Measurements from ENCODE around the gene NAALADL2.

The NAALADL2 gene

GRCh38 chr3:175464362-175464761 lies 605.2 kb downstream of the NAALADL2 start:
- TF ChIP-seq TEAD4 (IDR thresholded peaks at IDR 0.05) = no peak

GRCh38 chr3:175469124-175469523 lies 610.0 kb downstream of the NAALADL2 start:
- no peak for TF ChIP-seq EGR1 (IDR thresholded peaks at IDR 0.05)
- TF ChIP-seq ZBTB7A (IDR thresholded peaks at IDR 0.05; ENCODE audit: low read depth) = no peak

- no peak for TF ChIP-seq ZBTB7A (IDR thresholded peaks at IDR 0.05; ENCODE audit: low read depth)
- TF ChIP-seq MAX (IDR thresholded peaks at IDR 0.05) = no peak
- TF ChIP-seq FOXM1 (IDR thresholded peaks at IDR 0.05; ENCODE audit: borderline replicate concordance, low read depth) = no peak
- no peak for TF ChIP-seq YY1 (IDR thresholded peaks at IDR 0.05; ENCODE audit: low read depth)
- TF ChIP-seq, protein P1, sequence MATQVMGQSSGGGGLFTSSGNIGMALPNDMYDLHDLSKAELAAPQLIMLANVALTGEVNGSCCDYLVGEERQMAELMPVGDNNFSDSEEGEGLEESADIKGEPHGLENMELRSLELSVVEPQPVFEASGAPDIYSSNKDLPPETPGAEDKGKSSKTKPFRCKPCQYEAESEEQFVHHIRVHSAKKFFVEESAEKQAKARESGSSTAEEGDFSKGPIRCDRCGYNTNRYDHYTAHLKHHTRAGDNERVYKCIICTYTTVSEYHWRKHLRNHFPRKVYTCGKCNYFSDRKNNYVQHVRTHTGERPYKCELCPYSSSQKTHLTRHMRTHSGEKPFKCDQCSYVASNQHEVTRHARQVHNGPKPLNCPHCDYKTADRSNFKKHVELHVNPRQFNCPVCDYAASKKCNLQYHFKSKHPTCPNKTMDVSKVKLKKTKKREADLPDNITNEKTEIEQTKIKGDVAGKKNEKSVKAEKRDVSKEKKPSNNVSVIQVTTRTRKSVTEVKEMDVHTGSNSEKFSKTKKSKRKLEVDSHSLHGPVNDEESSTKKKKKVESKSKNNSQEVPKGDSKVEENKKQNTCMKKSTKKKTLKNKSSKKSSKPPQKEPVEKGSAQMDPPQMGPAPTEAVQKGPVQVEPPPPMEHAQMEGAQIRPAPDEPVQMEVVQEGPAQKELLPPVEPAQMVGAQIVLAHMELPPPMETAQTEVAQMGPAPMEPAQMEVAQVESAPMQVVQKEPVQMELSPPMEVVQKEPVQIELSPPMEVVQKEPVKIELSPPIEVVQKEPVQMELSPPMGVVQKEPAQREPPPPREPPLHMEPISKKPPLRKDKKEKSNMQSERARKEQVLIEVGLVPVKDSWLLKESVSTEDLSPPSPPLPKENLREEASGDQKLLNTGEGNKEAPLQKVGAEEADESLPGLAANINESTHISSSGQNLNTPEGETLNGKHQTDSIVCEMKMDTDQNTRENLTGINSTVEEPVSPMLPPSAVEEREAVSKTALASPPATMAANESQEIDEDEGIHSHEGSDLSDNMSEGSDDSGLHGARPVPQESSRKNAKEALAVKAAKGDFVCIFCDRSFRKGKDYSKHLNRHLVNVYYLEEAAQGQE (IDR thresholded peaks at IDR 0.05; ENCODE audit: low read depth) = no peak
- no peak for TF ChIP-seq TAF1 (IDR thresholded peaks at IDR 0.05; ENCODE audit: low read depth)
- TF ChIP-seq CREB1 (IDR thresholded peaks at IDR 0.05; ENCODE audit: low read depth) = no peak
- no peak for TF ChIP-seq RAD21 (IDR thresholded peaks at IDR 0.05; ENCODE audit: low read depth)
- no peak for TF ChIP-seq USF1 (IDR thresholded peaks at IDR 0.05)
- no peak for TF ChIP-seq TCF12 (IDR thresholded peaks at IDR 0.05; ENCODE audit: low read depth)
Measured at GRCh38 chr3:175475765-175476164, 616.6 kb downstream of the NAALADL2 start.

DNA sequence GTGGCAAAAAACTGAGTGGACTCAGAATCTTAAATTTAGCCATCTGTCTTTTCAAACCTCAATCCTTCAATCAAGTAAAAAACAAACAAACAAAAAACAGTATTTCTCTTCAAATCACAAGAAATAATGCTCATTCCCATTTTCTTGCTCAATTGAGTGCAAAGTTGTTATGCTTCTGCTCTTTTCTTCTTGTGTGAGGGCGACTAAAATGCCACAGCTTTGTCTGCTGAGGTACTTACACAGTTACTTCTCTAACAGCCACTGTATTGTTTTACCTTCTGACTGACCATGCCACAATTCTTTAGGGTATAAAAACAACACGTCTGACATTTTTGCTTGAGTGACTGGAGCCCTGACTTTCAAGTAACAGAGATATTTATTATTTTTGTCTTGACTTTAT lies 617.4 kb downstream of the NAALADL2 start:
- TF ChIP-seq MAX (IDR thresholded peaks at IDR 0.05) (no peak), FOXM1 (IDR thresholded peaks at IDR 0.05; ENCODE audit: borderline replicate concordance, low read depth) (no peak), CREB1 (IDR thresholded peaks at IDR 0.05; ENCODE audit: low read depth) (no peak), YY1 (IDR thresholded peaks at IDR 0.05; ENCODE audit: low read depth) (no peak), TCF12 (IDR thresholded peaks at IDR 0.05; ENCODE audit: low read depth) (no peak), USF1 (IDR thresholded peaks at IDR 0.05) (no peak), ZBTB7A (IDR thresholded peaks at IDR 0.05; ENCODE audit: low read depth) (no peak), EP300 (IDR thresholded peaks at IDR 0.05; ENCODE audit: borderline replicate concordance) (no peak), TAF1 (IDR thresholded peaks at IDR 0.05; ENCODE audit: low read depth) (no peak), CEBPB (IDR thresholded peaks at IDR 0.05) (no peak), TEAD4 (IDR thresholded peaks at IDR 0.05) (no peak), NFIC (IDR thresholded peaks at IDR 0.05) (no peak), RAD21 (IDR thresholded peaks at IDR 0.05; ENCODE audit: low read depth) (no peak)
- TF ChIP-seq, protein P1 (IDR thresholded peaks at IDR 0.05; ENCODE audit: low read depth) = no peak

DNA sequence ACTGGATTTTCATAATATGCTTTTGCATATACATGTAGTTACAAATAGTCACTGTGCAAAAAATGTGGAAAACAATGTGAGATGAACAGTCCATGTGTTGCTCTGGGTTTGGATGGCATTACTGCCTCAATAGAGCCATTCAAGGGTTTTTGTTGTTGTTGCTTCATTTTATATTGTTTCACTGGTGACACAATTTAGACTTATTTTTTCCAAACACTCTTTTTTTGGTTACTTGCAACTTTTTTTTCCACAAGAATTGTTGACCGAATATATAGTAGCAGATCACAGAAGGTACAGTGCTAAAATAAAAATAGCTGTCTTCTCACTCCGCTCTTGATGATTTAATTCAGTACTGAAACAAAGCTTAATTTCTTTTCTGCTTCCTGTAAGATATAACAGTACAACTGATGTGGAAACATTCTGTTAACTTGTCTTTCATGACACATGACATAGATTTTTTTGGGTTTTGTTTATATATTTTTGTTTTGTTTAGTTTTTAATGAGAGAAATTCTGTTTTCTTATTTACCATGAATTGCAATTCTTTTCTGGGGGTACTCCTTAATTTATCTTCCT lies 618.6 kb downstream of the NAALADL2 start:
- TF ChIP-seq RAD21 (IDR thresholded peaks at IDR 0.05; ENCODE audit: low read depth) (no peak), TAF1 (IDR thresholded peaks at IDR 0.05; ENCODE audit: low read depth) (no peak), TEAD4 (IDR thresholded peaks at IDR 0.05) (no peak), CEBPB (IDR thresholded peaks at IDR 0.05) (no peak), EP300 (IDR thresholded peaks at IDR 0.05; ENCODE audit: borderline replicate concordance) (no peak), ZBTB7A (IDR thresholded peaks at IDR 0.05; ENCODE audit: low read depth) (no peak), FOXM1 (IDR thresholded peaks at IDR 0.05; ENCODE audit: borderline replicate concordance, low read depth) (no peak), EGR1 (IDR thresholded peaks at IDR 0.05) (no peak), YY1 (IDR thresholded peaks at IDR 0.05; ENCODE audit: low read depth) (no peak), NFIC (IDR thresholded peaks at IDR 0.05) (no peak), TCF12 (IDR thresholded peaks at IDR 0.05; ENCODE audit: low read depth) (no peak), MAX (IDR thresholded peaks at IDR 0.05) (no peak), CREB1 (IDR thresholded peaks at IDR 0.05; ENCODE audit: low read depth) (no peak), USF1 (IDR thresholded peaks at IDR 0.05) (no peak)
- TF ChIP-seq, protein P1 (IDR thresholded peaks at IDR 0.05; ENCODE audit: low read depth) = no peak
